Smooth muscle cell (in vitro differentiated cells): ENCODE data around the gene NAIF1. TPM values are rescaled to one million over a fixed set of nuclear protein-coding genes. Genes with fewer than 3 reads are reported as not detected.

Experiments used
- DNase-seq: peaks from one replicate; lab custom pipeline; 2025; ENCODE audit not compliant: unreplicated experiment; lab: John Stamatoyannopoulos, UW
- H2AFZ ChIP-seq: fragments of 200-600 bp; sonication (generic); 2 replicates; pipeline ENCODE4 v1.6.0; 2016; ENCODE audit warnings: antibody characterized with exemption, low read depth, mild to moderate bottlenecking
- H3F3A ChIP-seq: fragments of 200-600 bp; sonication (generic); 2 replicates; pipeline ENCODE4 v1.6.0; 2017; ENCODE audit warnings: antibody characterized with exemption, low read depth
- H3K27ac ChIP-seq: fragments of 200-600 bp; sonication (generic); 2 replicates; pipeline ENCODE4 v1.5.1; 2016; ENCODE audit warnings: low read depth, mild to moderate bottlenecking
- H3K27me3 ChIP-seq: fragments of 200-600 bp; sonication (generic); 2 replicates; pipeline ENCODE4 v1.6.1; 2016; ENCODE audit warnings: low read depth, mild to moderate bottlenecking
- H3K36me3 ChIP-seq: fragments of 200-600 bp; sonication (generic); 2 replicates; pipeline ENCODE4 v1.5.1; 2016; ENCODE audit warnings: low read depth
- H3K4me1 ChIP-seq: fragments of 200-600 bp; sonication (generic); 2 replicates; pipeline ENCODE4 v1.5.1; 2016; ENCODE audit warnings: low read depth
- H3K4me2 ChIP-seq: fragments of 200-600 bp; sonication (generic); 2 replicates; pipeline ENCODE4 v1.6.0; 2016; ENCODE audit warnings: mild to moderate bottlenecking
- H3K4me3 ChIP-seq: fragments of 200-600 bp; sonication (generic); 2 replicates; pipeline ENCODE4 v1.5.1; 2016; ENCODE audit warnings: mild to moderate bottlenecking
- H3K79me2 ChIP-seq: fragments of 200-600 bp; sonication (generic); 2 replicates; pipeline ENCODE4 v1.6.0; 2016; ENCODE audit warnings: low read depth, mild to moderate bottlenecking
- H3K9ac ChIP-seq: fragments of 200-600 bp; sonication (generic); 2 replicates; pipeline ENCODE4 v1.6.0; 2016; ENCODE audit warnings: low read depth
- H3K9me3 ChIP-seq: fragments of 200-600 bp; sonication (generic); replicated peaks from 2 replicates; pipeline ENCODE4 v1.5.1; 2016; ENCODE audit warnings: low read depth
- H4K20me1 ChIP-seq: fragments of 200-600 bp; sonication (generic); 2 replicates; pipeline ENCODE4 v1.6.0; 2016; ENCODE audit warnings: low read depth
- WGBS: methylation state at CpG from one replicate; pipeline ENCODE4 v1.1.7; 2016; ENCODE audit warnings: low lambda C conversion rate; 5-methylcytosine and 5-hydroxymethylcytosine counted together
- polyA plus RNA-seq: library from polyadenylated mRNA; unstranded; fragments of >200 nt; fragmentation: Nextera tagmentation; extraction: Ambion mirVana; gene quantifications from 2 replicates; pipeline ENCODE4 v1.2.1, GENCODE V29; 2016
- total RNA-seq: library from RNA; depleted of rRNA; stranded (reverse); fragments of >200 nt; gene quantifications from 2 replicates; pipeline ENCODE4 v1.2.3, GENCODE V29; 2014
- TF ChIP-seq, protein P1 (sequence below): fragments of 200-600 bp; sonication (generic); IDR thresholded peaks from 2 replicates; pipeline ENCODE4 v1.5.1; 2017; ENCODE audit warnings: borderline replicate concordance, mild to moderate bottlenecking, antibody characterized with exemption; ENCODE audit not compliant: insufficient read depth, poor library complexity, severe bottlenecking

NAIF1 gene
- total and polyA plus RNA-seq, 2 experiments from 2014 or later = 3.8 to 6.7 TPM

DNA sequence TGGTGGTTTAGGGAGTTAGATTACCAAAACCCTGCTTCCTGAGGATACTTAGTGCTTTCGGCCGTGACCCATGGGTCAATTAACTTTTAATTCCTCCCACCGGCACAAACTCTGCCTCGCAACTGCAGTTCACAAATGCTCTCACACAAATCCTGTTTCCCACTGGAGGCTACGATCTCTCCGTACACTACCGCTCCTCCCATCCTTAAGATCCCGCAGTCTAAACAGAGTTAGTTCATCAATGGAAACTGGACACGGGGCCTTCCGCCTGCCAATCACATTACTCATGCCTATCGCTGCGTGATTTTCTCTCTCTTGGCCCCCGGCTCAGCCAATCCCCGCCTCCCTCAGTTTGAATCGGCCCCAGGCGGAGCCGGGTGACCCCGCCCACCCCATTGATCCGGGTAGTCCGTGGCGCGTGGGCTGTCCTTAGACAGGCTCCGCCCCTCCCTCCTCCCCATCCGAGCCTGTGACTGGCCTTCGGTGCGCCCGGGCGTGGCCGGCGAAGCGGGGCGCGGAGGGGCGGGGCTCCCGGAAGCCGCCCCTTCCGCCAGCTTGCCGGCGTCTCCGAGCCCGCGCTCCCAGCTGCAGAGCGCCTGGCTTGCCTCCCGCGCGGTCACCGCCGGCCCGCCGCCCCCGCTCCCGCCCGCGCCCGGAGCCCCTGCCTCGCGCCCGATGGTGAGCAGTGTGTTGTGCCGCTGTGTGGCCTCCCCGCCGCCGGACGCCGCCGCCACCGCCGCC lies 695 bp upstream of the NAIF1 start, which contains the start of gene SLC25A25:
Gene SLC25A25 (plus strand): TSS at position 588 of the 741 bp plus-strand sequence. CDS start 88 bp downstream, at position 676.
- Histone ChIP-seq H3K9ac (peak within 1 kb of the TSS; percentile 97), H3K27me3 (no peaks in the 10 kb centered on the region), H3K4me1 (peaks cover 28% of the 10 kb centered on the region), H3K4me2 (peak within 1 kb of the TSS; percentile 95), H3K27ac (peak within 1 kb of the TSS; percentile 97), H3K4me3 (peak within 1 kb of the TSS; percentile 80), H3F3A (no peaks in the 10 kb centered on the region), H4K20me1 (peaks cover 10% of the 10 kb centered on the region), H2AFZ (peak within 1 kb of the TSS; percentile 83), H3K36me3 (no peaks in the 10 kb centered on the region), H3K79me2 (peaks cover 40% of the 10 kb centered on the region), H3K9me3 (no peaks in the 10 kb centered on the region)
- TF ChIP-seq, protein P1, sequence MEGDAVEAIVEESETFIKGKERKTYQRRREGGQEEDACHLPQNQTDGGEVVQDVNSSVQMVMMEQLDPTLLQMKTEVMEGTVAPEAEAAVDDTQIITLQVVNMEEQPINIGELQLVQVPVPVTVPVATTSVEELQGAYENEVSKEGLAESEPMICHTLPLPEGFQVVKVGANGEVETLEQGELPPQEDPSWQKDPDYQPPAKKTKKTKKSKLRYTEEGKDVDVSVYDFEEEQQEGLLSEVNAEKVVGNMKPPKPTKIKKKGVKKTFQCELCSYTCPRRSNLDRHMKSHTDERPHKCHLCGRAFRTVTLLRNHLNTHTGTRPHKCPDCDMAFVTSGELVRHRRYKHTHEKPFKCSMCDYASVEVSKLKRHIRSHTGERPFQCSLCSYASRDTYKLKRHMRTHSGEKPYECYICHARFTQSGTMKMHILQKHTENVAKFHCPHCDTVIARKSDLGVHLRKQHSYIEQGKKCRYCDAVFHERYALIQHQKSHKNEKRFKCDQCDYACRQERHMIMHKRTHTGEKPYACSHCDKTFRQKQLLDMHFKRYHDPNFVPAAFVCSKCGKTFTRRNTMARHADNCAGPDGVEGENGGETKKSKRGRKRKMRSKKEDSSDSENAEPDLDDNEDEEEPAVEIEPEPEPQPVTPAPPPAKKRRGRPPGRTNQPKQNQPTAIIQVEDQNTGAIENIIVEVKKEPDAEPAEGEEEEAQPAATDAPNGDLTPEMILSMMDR = no peak
- under 1% methylated on average over 25 of the region's 67 CpGs for WGBS
- DNase-seq = peak; percentile 98

DNA sequence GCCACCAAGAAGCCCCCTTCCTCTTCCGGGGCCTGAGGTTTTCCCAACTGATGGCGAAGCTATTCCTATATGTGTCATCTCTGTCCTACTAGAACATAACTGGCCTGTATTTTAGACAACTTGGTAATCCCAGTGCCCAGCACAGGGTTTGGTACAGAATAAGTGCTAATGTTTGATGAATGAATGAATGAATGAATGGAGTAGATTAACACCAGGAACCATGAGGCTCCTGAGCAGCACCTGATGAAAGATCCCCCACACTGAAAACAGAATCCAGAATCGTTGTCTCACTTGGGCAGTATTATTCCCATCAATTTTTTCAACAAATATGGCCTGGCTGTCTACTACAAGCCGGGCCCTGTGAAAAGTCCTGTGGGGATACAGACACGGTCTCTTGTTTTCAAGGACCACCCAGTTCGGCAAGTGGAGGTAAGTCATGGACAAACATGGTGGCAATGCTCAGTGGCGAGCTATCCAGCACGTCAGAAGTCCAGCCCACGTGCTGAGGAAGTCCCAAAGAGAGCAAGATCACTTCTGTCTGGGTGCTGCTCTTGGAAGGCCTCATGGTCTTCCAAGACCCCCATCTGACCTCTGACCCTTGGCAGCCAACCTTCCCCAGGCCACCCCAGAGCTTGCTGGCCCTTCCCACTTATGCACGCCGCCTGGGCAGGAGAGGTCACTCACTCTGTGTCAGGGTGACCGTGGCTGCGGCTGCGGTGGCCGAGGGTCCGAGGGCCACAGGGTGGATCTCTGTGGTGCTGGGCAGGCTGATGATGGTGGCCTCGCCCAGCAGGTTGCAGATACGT lies 1.0 kb downstream of the NAIF1 start:
- Histone ChIP-seq H3K4me3 (peak overlapping the region; percentile 42), H3K79me2 (peaks cover 33% of the 10 kb centered on the region), H3K9ac (no peak overlapping the region), H3F3A (no peaks in the 10 kb centered on the region), H2AFZ (no peak overlapping the region), H3K36me3 (no peaks in the 10 kb centered on the region), H3K27me3 (no peaks in the 10 kb centered on the region), H3K4me1 (peaks cover 20% of the 10 kb centered on the region), H4K20me1 (peaks cover 10% of the 10 kb centered on the region), H3K9me3 (no peaks in the 10 kb centered on the region), H3K4me2 (peak overlapping the region; percentile 85), H3K27ac (no peak overlapping the region)
- WGBS = 97% methylated on average over 16 of the region's 18 CpGs
- TF ChIP-seq, protein P1 = no peak
- no peak for DNase-seq

DNA sequence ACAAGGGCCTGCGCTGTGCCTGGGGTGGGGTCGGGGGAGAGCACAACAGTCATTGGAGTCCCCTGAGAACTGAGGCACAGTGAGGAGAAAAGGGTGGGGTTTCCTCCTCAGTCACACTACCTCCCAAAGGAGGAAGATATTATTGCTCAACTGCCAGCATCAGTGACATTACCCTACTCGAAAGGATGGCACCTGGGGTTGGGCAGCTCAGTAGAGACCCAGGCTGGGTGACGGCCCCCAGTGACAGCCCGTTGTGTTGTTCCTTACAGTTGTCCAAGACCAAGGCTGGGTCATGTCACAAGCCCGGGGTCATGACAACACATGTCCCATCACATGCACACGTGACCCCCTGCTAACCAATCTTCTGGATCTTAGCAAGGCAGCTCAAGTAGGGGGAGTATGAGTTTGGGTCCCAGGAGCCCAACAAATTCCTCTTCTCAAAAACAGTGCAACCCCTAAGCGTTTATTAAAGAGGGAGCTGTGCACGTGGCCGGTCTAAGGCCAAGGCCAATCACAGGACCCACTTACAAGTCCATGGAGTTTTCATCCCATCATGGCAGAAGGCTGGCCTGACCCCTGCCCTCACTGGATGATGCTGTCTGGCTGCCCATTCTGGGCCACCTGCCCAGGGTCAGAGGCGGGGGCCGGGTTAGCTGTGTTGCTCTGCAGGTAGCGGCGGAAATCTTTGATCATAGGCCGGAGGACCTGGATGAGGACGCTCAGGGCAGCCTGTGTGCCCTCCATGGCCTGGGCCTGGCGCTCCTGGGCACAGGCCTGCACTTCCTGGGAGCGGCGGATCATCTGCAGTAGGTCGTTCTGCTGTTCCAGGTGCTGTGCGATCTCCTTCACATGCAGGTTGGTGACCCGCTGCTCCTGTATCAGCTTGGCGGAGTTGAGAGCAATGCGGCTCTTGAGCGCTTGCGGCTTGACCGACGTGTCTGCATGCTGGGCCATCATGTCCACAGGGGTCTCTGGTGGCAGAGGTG lies 4.0 kb downstream of the NAIF1 start:
- Histone ChIP-seq H3K79me2 (peaks cover 12% of the 10 kb centered on the region), H3K36me3 (no peaks in the 10 kb centered on the region), H3K9me3 (no peaks in the 10 kb centered on the region), H3F3A (no peaks in the 10 kb centered on the region), H3K4me2 (no peak overlapping the region), H3K4me1 (peaks cover 11% of the 10 kb centered on the region), H3K4me3 (no peak overlapping the region), H3K27me3 (no peaks in the 10 kb centered on the region), H3K27ac (no peak overlapping the region), H2AFZ (no peak overlapping the region), H3K9ac (no peak overlapping the region), H4K20me1 (no peaks in the 10 kb centered on the region)
- TF ChIP-seq, protein P1 = no peak
- 98% methylated on average over 28 of the region's 28 CpGs for WGBS
- DNase-seq = no peak
